Stimulated activated memory B cell treated with anti-CD40 and anti-IgM and Interleukin-4, amounts not matched to agents 10 μg/mL and 1 μg/mL and 100 μg/mL, for 72 hours (primary cell): ENCODE measurements around the gene GTSE1.
"Not testable (repeated sequence)": the region's sequence is repeated elsewhere in the genome, so short reads cannot be mapped to it uniquely, and the experiment has no call there.

Source experiments
- ATAC-seq: fragments of 150-1000 bp; cut with Tn5 transposase; 2 replicates; pipeline ENCODE4 v1.10.0; 2021
- H3K27ac Mint-ChIP-seq: one replicate; pipeline ENCODE4 v1.8.0; 2022; ENCODE audit warnings: mild to moderate bottlenecking, mixed read lengths
- H3K27me3 Mint-ChIP-seq: one replicate; pipeline ENCODE4 v1.8.0; 2022; ENCODE audit warnings: mixed read lengths
- H3K36me3 Mint-ChIP-seq: one replicate; pipeline ENCODE4 v1.8.0; 2022; ENCODE audit warnings: mixed read lengths
- H3K4me1 Mint-ChIP-seq: one replicate; pipeline ENCODE4 v1.8.0; 2022; ENCODE audit warnings: mixed read lengths
- H3K4me3 Mint-ChIP-seq: one replicate; pipeline ENCODE4 v1.8.0; 2022; ENCODE audit warnings: mild to moderate bottlenecking, moderate library complexity, mixed read lengths
- H3K9me3 Mint-ChIP-seq: one replicate; pipeline ENCODE4 v1.8.0; 2022; ENCODE audit warnings: mixed read lengths

The GTSE1 gene

GRCh38 chr22:46297151-46297812 is 612 bp downstream of the GTSE1 start:
- Mint-ChIP-seq H3K27ac (no peak overlapping the region), H3K4me1 (peaks cover 44% of the 10 kb centered on the region), H3K4me3 (peak overlapping the region; percentile 87), H3K9me3 (peaks cover 3% of the 10 kb centered on the region), H3K27me3 (peaks cover 15% of the 10 kb centered on the region), H3K36me3 (peaks cover 5% of the 10 kb centered on the region)
- peak; percentile 4 for ATAC-seq

DNA sequence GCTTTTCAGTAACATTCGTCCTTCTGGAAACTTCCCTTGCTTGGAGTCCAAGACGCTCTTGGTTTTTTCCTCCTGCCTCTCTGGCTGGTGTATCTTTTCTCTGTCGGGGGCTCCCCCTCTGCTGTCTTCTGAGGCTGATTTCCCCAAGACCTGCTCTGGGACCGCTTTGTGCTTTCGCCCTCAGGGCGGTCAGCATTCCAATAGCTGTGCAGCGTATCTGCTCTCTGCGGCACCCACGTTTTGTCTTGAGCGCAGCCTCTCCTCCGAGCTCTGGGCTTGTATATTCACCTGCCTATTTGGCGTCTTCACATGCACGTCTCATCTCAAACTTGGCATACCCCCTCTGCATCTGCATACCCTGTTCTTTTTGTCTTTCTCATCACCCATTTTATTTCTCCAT is 2.4 kb downstream of the GTSE1 start:
- Mint-ChIP-seq H3K27ac (no peak overlapping the region), H3K9me3 (no peaks in the 10 kb centered on the region), H3K27me3 (peaks cover 15% of the 10 kb centered on the region), H3K36me3 (no peaks in the 10 kb centered on the region), H3K4me1 (peaks cover 26% of the 10 kb centered on the region), H3K4me3 (no peak overlapping the region)
- ATAC-seq: no peak

DNA sequence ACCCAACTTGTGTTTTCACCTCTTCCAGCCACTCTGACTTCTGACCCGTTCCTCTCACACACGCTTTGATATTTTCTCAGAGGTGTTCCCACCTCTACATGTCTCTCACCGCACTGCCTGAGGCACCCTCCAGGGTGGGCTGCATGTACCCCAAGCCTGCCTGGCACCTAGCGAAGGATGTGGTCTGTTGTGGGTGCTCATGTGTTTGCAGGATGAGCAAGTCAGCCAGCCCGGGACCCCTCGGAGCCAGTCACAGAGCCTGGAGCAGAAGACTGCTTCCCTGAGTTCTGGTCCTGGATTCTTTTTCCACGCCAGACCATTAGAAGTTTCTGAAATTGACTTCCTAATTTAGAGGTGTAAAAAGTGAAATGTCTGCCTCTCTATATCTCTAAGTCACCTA is 3.8 kb downstream of the GTSE1 start:
- Mint-ChIP-seq H3K4me3 (no peak overlapping the region), H3K4me1 (peaks cover 18% of the 10 kb centered on the region), H3K27me3 (peaks cover 15% of the 10 kb centered on the region), H3K9me3 (no peaks in the 10 kb centered on the region), H3K36me3 (no peaks in the 10 kb centered on the region), H3K27ac (no peak overlapping the region)
- ATAC-seq: no peak

DNA sequence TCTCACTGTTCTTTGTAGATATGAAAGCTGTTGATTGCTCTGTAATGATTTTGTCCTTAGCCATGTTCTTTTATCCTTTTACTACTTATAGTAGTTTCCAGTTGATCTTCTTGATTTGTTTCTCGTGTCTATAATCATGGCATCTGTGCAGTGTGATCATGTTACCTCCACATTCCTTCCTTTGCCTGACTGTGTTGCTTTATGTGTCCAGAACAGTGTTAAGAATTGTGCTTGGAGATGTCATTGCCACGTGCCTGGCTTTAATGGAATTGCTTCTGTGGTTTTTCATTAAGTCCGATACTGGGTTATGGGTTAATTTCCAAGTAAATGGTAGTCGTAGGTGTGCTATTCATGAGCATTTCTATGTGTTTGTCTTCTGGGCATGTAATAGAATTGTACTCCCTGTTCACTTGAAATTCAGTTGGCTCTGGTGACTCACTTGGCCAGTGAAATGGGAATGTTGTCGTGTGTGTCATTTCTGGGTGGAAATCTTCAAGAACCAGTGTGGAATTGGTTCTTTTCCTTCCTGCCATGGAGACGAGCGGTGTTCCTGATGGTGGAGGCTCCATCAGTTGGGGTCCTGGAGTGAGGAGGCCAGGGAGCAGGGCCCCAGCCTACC is 6.8 kb downstream of the GTSE1 start:
- H3K36me3 Mint-ChIP-seq: no peaks in the 10 kb centered on the region
- H3K27ac Mint-ChIP-seq: no peak overlapping the region
- no peak for ATAC-seq
- peaks cover 13% of the 10 kb centered on the region for H3K27me3 Mint-ChIP-seq
- no peak overlapping the region for H3K4me3 Mint-ChIP-seq
- H3K4me1 Mint-ChIP-seq: no peaks in the 10 kb centered on the region
- no peaks in the 10 kb centered on the region for H3K9me3 Mint-ChIP-seq

DNA sequence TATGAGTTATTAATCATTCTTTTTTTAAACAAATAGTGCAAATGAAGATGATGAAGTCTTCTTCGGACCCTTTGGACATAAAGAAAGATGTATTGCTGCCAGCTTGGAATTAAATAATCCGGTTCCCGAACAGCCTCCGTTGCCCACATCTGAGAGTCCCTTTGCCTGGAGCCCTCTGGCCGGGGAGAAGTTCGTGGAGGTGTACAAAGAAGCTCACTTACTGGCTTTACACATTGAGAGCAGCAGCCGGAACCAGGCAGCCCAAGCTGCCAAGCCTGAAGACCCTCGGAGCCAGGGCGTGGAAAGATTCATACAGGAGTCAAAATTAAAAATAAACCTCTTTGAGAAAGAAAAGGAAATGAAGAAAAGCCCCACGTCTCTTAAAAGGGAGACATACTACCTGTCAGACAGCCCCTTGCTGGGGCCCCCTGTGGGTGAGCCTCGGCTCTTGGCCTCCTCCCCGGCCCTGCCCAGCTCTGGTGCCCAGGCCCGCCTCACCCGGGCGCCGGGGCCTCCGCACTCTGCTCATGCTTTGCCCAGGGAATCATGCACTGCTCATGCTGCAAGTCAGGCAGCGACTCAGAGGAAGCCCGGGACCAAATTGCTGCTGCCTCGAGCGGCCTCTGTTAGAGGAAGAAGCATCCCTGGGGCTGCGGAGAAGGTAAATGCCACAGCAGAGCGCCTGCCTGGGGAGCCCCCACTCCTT is 11.8 kb downstream of the GTSE1 start:
- H3K4me1 Mint-ChIP-seq: no peaks in the 10 kb centered on the region
- no peaks in the 10 kb centered on the region for H3K9me3 Mint-ChIP-seq
- H3K27ac Mint-ChIP-seq: no peak overlapping the region
- no peak for ATAC-seq
- H3K4me3 Mint-ChIP-seq: no peak overlapping the region
- H3K27me3 Mint-ChIP-seq: no peaks in the 10 kb centered on the region
- H3K36me3 Mint-ChIP-seq: no peaks in the 10 kb centered on the region

DNA sequence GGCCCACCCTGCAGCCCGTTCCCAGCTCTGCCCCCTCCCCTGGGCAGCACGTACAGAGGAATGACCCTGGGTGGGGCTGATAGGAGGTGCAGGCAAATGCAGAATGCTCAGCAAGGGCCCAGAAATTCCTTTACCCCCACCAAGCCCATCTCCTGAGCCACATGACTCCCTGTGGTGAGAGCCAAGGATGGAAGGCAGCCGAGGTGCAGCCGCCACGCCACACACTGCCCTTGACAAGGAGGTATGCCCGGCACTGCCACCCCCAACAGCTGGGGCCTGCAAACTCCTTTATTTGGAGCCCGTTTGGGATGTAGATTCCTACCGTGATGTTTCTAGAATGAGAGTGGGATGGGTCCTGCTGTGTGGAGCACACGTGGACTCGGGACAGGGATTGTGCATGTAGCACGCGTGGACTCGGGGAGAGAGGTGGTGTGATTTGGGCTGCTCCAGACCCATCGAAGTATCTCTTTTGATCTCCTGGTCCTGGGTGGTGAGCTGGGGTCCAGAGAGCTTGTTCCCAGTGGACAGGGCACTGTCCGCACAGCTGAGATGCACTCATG is 12.9 kb downstream of the GTSE1 start:
- H3K9me3 Mint-ChIP-seq: no peaks in the 10 kb centered on the region
- H3K36me3 Mint-ChIP-seq: no peaks in the 10 kb centered on the region
- no peaks in the 10 kb centered on the region for H3K4me1 Mint-ChIP-seq
- H3K27ac Mint-ChIP-seq: no peak overlapping the region
- no peak overlapping the region for H3K4me3 Mint-ChIP-seq
- no peak for ATAC-seq
- H3K27me3 Mint-ChIP-seq: no peaks in the 10 kb centered on the region

DNA sequence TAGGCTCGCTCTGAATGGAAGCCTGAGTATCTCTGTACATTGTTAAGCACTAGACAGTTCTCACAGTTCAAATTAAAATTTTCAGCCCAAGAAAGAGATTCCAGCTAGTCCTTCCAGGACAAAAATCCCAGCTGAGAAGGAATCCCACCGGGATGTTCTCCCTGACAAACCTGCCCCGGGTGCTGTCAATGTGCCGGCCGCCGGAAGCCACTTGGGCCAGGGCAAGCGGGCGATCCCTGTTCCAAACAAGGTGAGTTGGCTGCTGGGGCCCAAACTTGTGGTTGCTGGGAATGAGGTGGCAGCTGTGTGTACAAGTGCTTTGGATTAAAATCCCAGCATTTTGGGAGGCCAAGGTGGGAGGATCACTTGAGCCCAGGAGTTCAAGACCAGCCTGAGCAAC is 15.4 kb downstream of the GTSE1 start:
- no peaks in the 10 kb centered on the region for H3K9me3 Mint-ChIP-seq
- no peaks in the 10 kb centered on the region for H3K27me3 Mint-ChIP-seq
- H3K36me3 Mint-ChIP-seq: no peaks in the 10 kb centered on the region
- no peak overlapping the region for H3K4me3 Mint-ChIP-seq
- no peak overlapping the region for H3K27ac Mint-ChIP-seq
- no peaks in the 10 kb centered on the region for H3K4me1 Mint-ChIP-seq
- ATAC-seq: no peak

DNA sequence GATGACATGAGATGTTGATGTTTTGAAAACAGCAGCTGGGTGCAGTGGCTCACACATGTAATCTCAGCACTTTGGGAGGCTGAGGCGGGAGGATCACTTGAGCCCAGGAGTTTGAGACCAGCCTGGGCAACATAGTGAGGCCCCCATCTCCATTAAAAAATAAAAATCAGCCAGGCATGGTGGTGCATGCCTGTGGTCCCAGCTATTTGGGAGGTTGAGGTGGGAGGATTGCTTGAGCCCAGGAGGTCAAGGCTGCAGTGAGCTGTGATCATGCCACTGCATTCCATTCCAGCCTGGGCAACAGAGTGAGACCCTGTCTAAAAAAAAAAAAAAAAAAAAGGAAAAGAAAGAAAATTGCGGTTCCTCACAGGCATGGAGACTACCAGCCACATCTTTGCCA is 16.2 kb downstream of the GTSE1 start:
- ATAC-seq, H3K4me1 Mint-ChIP-seq, H3K9me3 Mint-ChIP-seq, H3K36me3 Mint-ChIP-seq, H3K4me3 Mint-ChIP-seq, H3K27me3 Mint-ChIP-seq, H3K27ac Mint-ChIP-seq: not testable (repeated sequence)

DNA sequence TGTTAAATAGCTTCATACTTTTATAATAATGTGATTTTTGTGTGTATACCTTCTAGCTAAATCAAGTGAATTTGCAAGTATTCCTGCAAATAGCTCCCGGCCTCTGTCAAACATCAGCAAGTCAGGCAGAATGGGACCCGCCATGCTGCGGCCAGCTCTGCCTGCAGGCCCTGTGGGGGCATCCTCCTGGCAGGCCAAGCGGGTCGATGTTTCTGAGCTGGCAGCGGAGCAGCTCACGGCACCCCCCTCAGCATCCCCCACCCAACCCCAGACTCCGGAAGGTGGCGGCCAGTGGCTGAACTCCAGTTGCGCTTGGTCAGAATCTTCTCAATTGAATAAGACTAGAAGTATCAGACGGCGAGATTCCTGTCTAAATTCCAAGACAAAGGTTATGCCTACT is 19.3 kb downstream of the GTSE1 start:
- Mint-ChIP-seq H3K36me3 (no peaks in the 10 kb centered on the region), H3K27me3 (no peaks in the 10 kb centered on the region), H3K27ac (no peak overlapping the region), H3K9me3 (no peaks in the 10 kb centered on the region), H3K4me3 (no peak overlapping the region), H3K4me1 (no peaks in the 10 kb centered on the region)
- ATAC-seq: no peak

GRCh38 chr22:46317646-46318045 is 21.0 kb downstream of the GTSE1 start:
- Mint-ChIP-seq H3K4me3 (no peak overlapping the region), H3K9me3 (no peaks in the 10 kb centered on the region), H3K27ac (no peak overlapping the region), H3K4me1 (no peaks in the 10 kb centered on the region), H3K27me3 (no peaks in the 10 kb centered on the region), H3K36me3 (no peaks in the 10 kb centered on the region)
- ATAC-seq: no peak

DNA sequence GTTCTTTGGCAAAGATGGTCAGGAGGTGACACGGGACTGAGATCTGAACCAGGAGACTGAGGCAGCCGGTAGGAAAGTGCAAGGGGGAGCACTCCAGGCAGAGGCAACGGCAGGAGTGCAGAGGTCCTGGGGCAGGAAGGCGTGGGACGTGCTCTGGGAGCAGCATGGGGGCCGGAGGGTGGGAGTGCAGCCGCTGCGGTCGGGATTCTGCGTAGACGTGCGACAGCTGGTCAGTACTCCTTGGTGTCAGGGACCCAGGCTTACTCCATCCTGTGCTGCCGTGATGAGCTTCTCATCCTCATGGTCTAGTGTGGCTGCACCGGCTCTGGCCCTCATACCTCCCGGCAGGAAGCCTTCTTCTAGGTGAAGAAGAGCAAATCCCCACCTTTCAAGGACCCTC is 21.9 kb downstream of the GTSE1 start:
- no peaks in the 10 kb centered on the region for H3K9me3 Mint-ChIP-seq
- H3K27ac Mint-ChIP-seq: no peak overlapping the region

DNA sequence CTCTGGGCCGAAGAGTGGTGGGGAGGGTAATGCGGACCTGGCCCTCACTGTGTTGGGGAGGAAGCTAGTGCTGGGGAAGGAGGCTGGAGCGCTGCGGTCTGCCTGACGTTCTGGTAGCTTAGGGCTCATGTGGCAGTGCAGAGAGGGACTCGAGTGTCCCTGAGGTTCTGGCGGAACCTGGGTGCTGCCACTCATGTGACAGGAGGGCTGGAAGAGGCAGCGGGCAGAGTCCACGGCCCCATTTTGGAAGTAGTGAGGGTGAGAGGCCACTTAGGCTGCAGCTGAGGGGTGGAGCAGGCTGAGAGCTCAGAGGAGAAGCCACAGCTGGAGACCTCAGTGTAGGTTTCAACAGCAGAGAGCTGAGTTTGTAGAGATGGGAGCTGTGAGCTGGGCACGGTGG is 22.6 kb downstream of the GTSE1 start:
- Mint-ChIP-seq H3K9me3 (no peaks in the 10 kb centered on the region), H3K4me3 (no peak overlapping the region), H3K4me1 (no peaks in the 10 kb centered on the region), H3K27me3 (no peaks in the 10 kb centered on the region), H3K27ac (no peak overlapping the region), H3K36me3 (no peaks in the 10 kb centered on the region)
- no peak for ATAC-seq

More for the DNA sequence above, 21.9 kb downstream of the GTSE1 start:
- Mint-ChIP-seq H3K4me1 (no peaks in the 10 kb centered on the region), H3K27me3 (no peaks in the 10 kb centered on the region), H3K4me3 (no peak overlapping the region), H3K36me3 (no peaks in the 10 kb centered on the region)
- no peak for ATAC-seq

- no peaks in the 10 kb centered on the region for H3K4me1 Mint-ChIP-seq
- H3K36me3 Mint-ChIP-seq: no peaks in the 10 kb centered on the region
- no peak for ATAC-seq
- H3K27ac Mint-ChIP-seq: no peak overlapping the region
- no peaks in the 10 kb centered on the region for H3K27me3 Mint-ChIP-seq
- H3K4me3 Mint-ChIP-seq: no peak overlapping the region
- H3K9me3 Mint-ChIP-seq: no peaks in the 10 kb centered on the region
Measured at GRCh38 chr22:46320166-46320710, 23.6 kb downstream of the GTSE1 start.

DNA sequence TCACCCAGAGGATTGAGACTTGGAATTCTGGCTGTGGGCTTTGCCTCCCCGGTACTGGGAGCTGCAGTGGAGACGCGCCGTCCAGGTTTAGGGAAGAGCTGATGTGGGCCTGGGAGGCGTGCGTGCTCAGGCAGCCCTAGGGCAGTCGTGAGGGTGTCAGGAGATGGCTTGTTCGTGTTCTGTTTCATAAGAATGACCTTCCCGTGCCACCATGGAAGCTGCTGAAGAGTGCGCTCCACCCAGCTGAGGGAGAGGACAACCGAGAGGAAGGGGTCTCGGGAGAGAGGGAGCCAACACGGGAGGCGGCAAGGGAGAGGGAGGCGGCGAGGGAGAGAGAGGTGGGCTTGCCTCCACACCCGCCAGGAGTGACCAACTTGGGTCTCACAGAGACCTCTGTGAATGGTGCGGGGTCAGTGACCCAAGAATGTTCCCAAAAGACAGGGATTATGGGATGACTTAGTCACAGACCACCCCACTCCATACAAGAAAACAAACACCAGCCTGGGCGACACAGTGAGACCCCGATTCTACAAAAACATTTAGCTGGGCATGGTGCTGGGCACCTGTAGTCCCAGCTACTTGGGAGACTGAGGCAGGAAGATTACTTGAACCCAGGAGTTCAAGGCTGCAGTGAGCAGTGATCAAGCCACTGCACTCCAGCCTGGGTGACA is 24.2 kb downstream of the GTSE1 start:
- Mint-ChIP-seq H3K4me3 (no peak overlapping the region), H3K4me1 (no peaks in the 10 kb centered on the region), H3K36me3 (no peaks in the 10 kb centered on the region), H3K9me3 (no peaks in the 10 kb centered on the region), H3K27ac (no peak overlapping the region), H3K27me3 (no peaks in the 10 kb centered on the region)
- ATAC-seq: no peak

GRCh38 chr22:46322711-46323110 is 26.0 kb downstream of the GTSE1 start:
- no peaks in the 10 kb centered on the region for H3K36me3 Mint-ChIP-seq
- no peak overlapping the region for H3K27ac Mint-ChIP-seq
- H3K4me3 Mint-ChIP-seq: no peak overlapping the region
- no peaks in the 10 kb centered on the region for H3K9me3 Mint-ChIP-seq
- no peaks in the 10 kb centered on the region for H3K27me3 Mint-ChIP-seq
- no peaks in the 10 kb centered on the region for H3K4me1 Mint-ChIP-seq
- ATAC-seq: no peak
